IMR-90 (cell line): ENCODE measurements around the gene SMYD4.

ENCODE experiments used
- CTCF ChIP-seq: conservative IDR thresholded peaks from 2 replicates; pipeline ENCODE4 v1.5.1; 2012; ENCODE audit warnings: mild to moderate bottlenecking, low read depth, low read length, improper control_type of control experiment
- POLR2A ChIP-seq: IDR thresholded peaks from 2 replicates; pipeline ENCODE4 v1.6.1; 2012; ENCODE audit warnings: mild to moderate bottlenecking, low read depth, low read length

DNA sequence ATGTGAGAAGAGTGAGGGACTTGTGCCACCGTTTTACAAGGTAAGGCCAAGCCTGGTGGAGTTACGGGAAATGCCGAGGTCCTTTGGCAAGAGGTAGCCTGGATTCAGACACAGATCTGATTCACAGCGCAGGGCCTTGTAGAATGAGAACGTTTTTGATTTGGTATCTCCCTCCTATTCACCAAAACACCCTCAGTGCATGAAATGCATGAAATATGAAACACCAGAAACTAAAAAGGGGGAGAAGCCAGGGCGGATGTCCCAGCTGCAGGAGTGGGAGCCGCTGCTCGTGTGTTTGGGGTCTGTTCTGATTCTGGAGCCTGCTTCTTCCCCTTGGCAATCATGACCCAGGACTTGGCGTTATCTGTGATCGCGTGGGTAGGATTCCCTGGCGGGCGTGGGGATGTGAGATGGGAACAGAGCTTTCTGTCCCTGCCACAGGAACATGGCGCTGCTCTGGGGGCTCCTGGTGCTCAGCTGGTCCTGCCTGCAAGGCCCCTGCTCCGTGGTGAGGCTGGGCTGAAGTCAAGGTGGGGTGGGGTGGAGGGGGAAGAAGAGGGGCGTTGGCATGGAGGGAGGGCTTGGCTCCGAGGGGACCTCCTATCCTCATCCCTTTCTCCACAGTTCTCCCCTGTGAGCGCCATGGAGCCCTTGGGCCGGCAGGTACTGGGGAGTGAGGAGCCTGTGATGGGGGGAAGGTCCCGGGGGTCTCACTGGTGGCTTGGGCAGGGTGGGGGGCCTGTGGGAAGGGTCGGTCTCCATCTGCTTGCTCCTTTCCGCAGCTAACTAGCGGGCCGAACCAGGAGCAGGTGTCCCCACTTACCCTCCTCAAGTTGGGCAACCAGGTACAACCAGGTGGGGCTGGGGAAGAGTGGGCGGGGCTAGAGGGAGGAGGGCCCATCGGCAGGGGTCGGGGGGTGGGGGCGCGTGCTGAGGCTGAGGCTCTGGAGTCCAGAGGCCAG, 84.9 kb downstream of the SMYD4 start:
- no peak for TF ChIP-seq CTCF
- no peak for TF ChIP-seq POLR2A
